HUES64 (cell line): ENCODE measurements around the gene RNF215.

Experiments
- H3K27ac ChIP-seq: 2 replicates; pipeline ENCODE4 v1.7.0; 2013; ENCODE audit warnings: low read depth, low read length, inconsistent platforms
- H3K27me3 ChIP-seq: 2 replicates; pipeline ENCODE4 v1.6.1; 2013; ENCODE audit warnings: mild to moderate bottlenecking, low read length; ENCODE audit not compliant: insufficient read depth
- H3K36me3 ChIP-seq: 2 replicates; pipeline ENCODE4 v1.6.1; 2013; ENCODE audit warnings: mild to moderate bottlenecking, low read length; ENCODE audit not compliant: insufficient read depth
- H3K4me1 ChIP-seq: 2 replicates; pipeline ENCODE4 v1.6.1; 2013; ENCODE audit warnings: mild to moderate bottlenecking, low read length, moderate library complexity; ENCODE audit not compliant: insufficient read depth
- H3K4me3 ChIP-seq: 2 replicates; pipeline ENCODE4 v1.5.1; 2013; ENCODE audit warnings: mild to moderate bottlenecking, low read length, moderate library complexity
- H3K9ac ChIP-seq: 2 replicates; pipeline ENCODE4 v1.6.1; 2013; ENCODE audit warnings: mild to moderate bottlenecking, low read depth, low read length
- H3K9me3 ChIP-seq: 2 replicates; pipeline ENCODE4 v1.6.1; 2013; ENCODE audit warnings: low read depth, low read length; ENCODE audit not compliant: insufficient read depth
- WGBS: fragments of 150-250, 120-280 bp; methylation state at CpG from one replicate; pipeline ENCODE4 v1.1.7; 2013; ENCODE audit warnings: missing lambda C conversion rate; 5-methylcytosine and 5-hydroxymethylcytosine counted together

The RNF215 gene

GRCh38 chr22:30426388-30427353 lies 39.5 kb upstream of the RNF215 start:
- Histone ChIP-seq H3K4me1 (peaks cover 18% of the 10 kb centered on the region; the same call in 1 of the 2 replicates), H3K27ac (no peak overlapping the region), H3K36me3 (peaks cover 18% of the 10 kb centered on the region), H3K4me3 (peak overlapping the region; percentile 71), H3K9me3 (no peaks in the 10 kb centered on the region), H3K9ac (peak overlapping the region; percentile 76), H3K27me3 (no peaks in the 10 kb centered on the region)
- WGBS = 50% methylated on average over 29 of the region's 29 CpGs

GRCh38 chr22:30425616-30426387 lies 38.6 kb upstream of the RNF215 start, which contains the start of gene MTFP1:
TSS of gene MTFP1 (plus strand) at chr22:30425768. CDS start at chr22:30425880, 112 bp downstream.
- no peaks in the 10 kb centered on the region for H3K9me3 ChIP-seq
- peaks cover 24% of the 10 kb centered on the region; the same call in 1 of the 2 replicates for H3K4me1 ChIP-seq
- peaks cover 23% of the 10 kb centered on the region for H3K36me3 ChIP-seq
- H3K9ac ChIP-seq = peak within 1 kb of the TSS; percentile 76
- WGBS = under 1% methylated on average over 61 of the region's 61 CpGs
- peak within 1 kb of the TSS; percentile 71 for H3K4me3 ChIP-seq
- H3K27me3 ChIP-seq = no peaks in the 10 kb centered on the region
- peak within 1 kb of the TSS; percentile 97 for H3K27ac ChIP-seq

GRCh38 chr22:30425327-30425615 lies 38.1 kb upstream of the RNF215 start:
- 14% methylated on average over 9 of the region's 9 CpGs for WGBS
- Histone ChIP-seq H3K36me3 (peaks cover 28% of the 10 kb centered on the region), H3K4me1 (peaks cover 26% of the 10 kb centered on the region; the same call in 1 of the 2 replicates), H3K27me3 (no peaks in the 10 kb centered on the region), H3K4me3 (peak overlapping the region; percentile 71), H3K27ac (peak overlapping the region; percentile 78; the same call in 1 of the 2 replicates), H3K9ac (peak overlapping the region; percentile 76), H3K9me3 (no peaks in the 10 kb centered on the region)

- no peaks in the 10 kb centered on the region for H3K9me3 ChIP-seq
- no peaks in the 10 kb centered on the region for H3K27me3 ChIP-seq
- peak overlapping the region; percentile 39; the same call in 1 of the 2 replicates for H3K9ac ChIP-seq
- WGBS = 58% methylated on average over 20 of the region's 20 CpGs
- H3K27ac ChIP-seq = peak overlapping the region; percentile 97
- peaks cover 26% of the 10 kb centered on the region; the same call in 1 of the 2 replicates for H3K4me1 ChIP-seq
- peaks cover 30% of the 10 kb centered on the region for H3K36me3 ChIP-seq
- H3K4me3 ChIP-seq = peak overlapping the region; percentile 71
Observed at GRCh38 chr22:30424534-30425326, 37.5 kb upstream of the RNF215 start.

- Histone ChIP-seq H3K27ac (peak overlapping the region; percentile 97), H3K36me3 (peaks cover 34% of the 10 kb centered on the region), H3K9me3 (no peaks in the 10 kb centered on the region), H3K27me3 (no peaks in the 10 kb centered on the region), H3K4me3 (peak overlapping the region; percentile 71), H3K9ac (peak overlapping the region; percentile 82; the same call in 1 of the 2 replicates), H3K4me1 (peaks cover 26% of the 10 kb centered on the region; the same call in 1 of the 2 replicates)
- WGBS = 2% methylated on average over 31 of the region's 31 CpGs
Observed at GRCh38 chr22:30423959-30424533, 36.8 kb upstream of the RNF215 start.

GRCh38 chr22:30423301-30423958 lies 36.2 kb upstream of the RNF215 start:
- Histone ChIP-seq H3K9me3 (no peaks in the 10 kb centered on the region), H3K4me1 (peaks cover 26% of the 10 kb centered on the region; the same call in 1 of the 2 replicates), H3K4me3 (peak overlapping the region; percentile 71), H3K9ac (peak overlapping the region; percentile 82), H3K36me3 (peaks cover 35% of the 10 kb centered on the region), H3K27me3 (no peaks in the 10 kb centered on the region), H3K27ac (peak overlapping the region; percentile 97)
- WGBS = under 1% methylated on average over 45 of the region's 45 CpGs

GRCh38 chr22:30422481-30423300 lies 35.5 kb upstream of the RNF215 start:
- Histone ChIP-seq H3K4me1 (peaks cover 26% of the 10 kb centered on the region; the same call in 1 of the 2 replicates), H3K36me3 (peaks cover 35% of the 10 kb centered on the region), H3K9ac (peak overlapping the region; percentile 82), H3K27ac (peak overlapping the region; percentile 97), H3K4me3 (peak overlapping the region; percentile 71), H3K27me3 (no peaks in the 10 kb centered on the region), H3K9me3 (no peaks in the 10 kb centered on the region)
- 28% methylated on average over 18 of the region's 18 CpGs for WGBS

GRCh38 chr22:30421695-30422480 lies 34.7 kb upstream of the RNF215 start:
- H3K4me3 ChIP-seq = peak overlapping the region; percentile 71
- peaks cover 37% of the 10 kb centered on the region for H3K36me3 ChIP-seq
- 80% methylated on average over 7 of the region's 8 CpGs for WGBS
- peak overlapping the region; percentile 97 for H3K27ac ChIP-seq
- H3K9ac ChIP-seq = peak overlapping the region; percentile 82; the same call in 1 of the 2 replicates
- H3K27me3 ChIP-seq = no peaks in the 10 kb centered on the region
- peaks cover 26% of the 10 kb centered on the region; the same call in 1 of the 2 replicates for H3K4me1 ChIP-seq
- no peaks in the 10 kb centered on the region for H3K9me3 ChIP-seq
